ENCODE data around the gene NFE2L2. TPM values are rescaled to one million over a fixed set of nuclear protein-coding genes. Genes with fewer than 3 reads are reported as not detected.
A peak's percentile ranks its signal among the peaks of the same experiment; 100 is the strongest.

The NFE2L2 gene
- 104 TPM for total RNA-seq (2021; ENCODE audit: unreplicated experiment)
- 58.2 TPM for polyA plus RNA-seq (2012; ENCODE audit: insufficient read length)
- percentile 98 among the genes with signal in this experiment for Bru-seq, nascent RNA
- BruChase-seq, experiment 1, labeled RNA remaining after a 2-hour chase = percentile 98 among the genes with signal in this experiment
- percentile 95 among the genes with signal in this experiment for BruChase-seq, experiment 2, labeled RNA remaining after a 6-hour chase
- long read RNA-seq, transcript NFE2L2-210 (2 exons, 521 nt) = minor isoform, 8 of 274 reads
- long read RNA-seq, transcript NFE2L2-202 (5 exons, 2,651 nt) = minor isoform, 18 of 274 reads
- long read RNA-seq, transcript NFE2L2-201 (5 exons, 2,853 nt) = major isoform, 220 of 274 reads
- long read RNA-seq, partial matches to known transcripts = 12 of 274 reads
- long read RNA-seq, other reads (novel, unspliced or antisense) = 16 of 274 reads

GRCh38 chr2:177264693-177265587 lies at the start of gene NFE2L2:
Gene NFE2L2 (minus strand): TSS chr2:177264727. CDS start chr2:177264576, 151 bp downstream.
- Histone ChIP-seq H3K4me1 (ENCODE audit: control insufficient read depth, insufficient read depth, low read length) (peaks cover 49% of the 10 kb centered on the region), H3K36me3 (ENCODE audit: control insufficient read depth, insufficient read depth, low read length) (peaks cover 6% of the 10 kb centered on the region; the same call in 1 of the 2 replicates), H3K27me3 (ENCODE audit: control insufficient read depth, insufficient read depth, low read length) (no peaks in the 10 kb centered on the region), H3K4me3 (ENCODE audit: low read depth in 2 of 2, low read length in 2 of 2) (peak within 1 kb of the TSS; percentile 69 to 75), H3K27ac (ENCODE audit: low read length) (peak within 1 kb of the TSS; percentile 99), H3K9me3 (ENCODE audit: control insufficient read depth, insufficient read depth, low read depth, low read length) (no peaks in the 10 kb centered on the region)
- in situ Hi-C loops (cut with HindIII; ENCODE audit: low pct_unique_long_range_greater_than_20kb, low sequenced_read_pairs) = no loop called here
- DNase-seq (ENCODE audit: low read depth, low spot score) (no peak), ATAC-seq (peak; percentile 83)
- BruUV-seq (replicated peaks) = TSS peak; percentile 97
- ChIA-PET POLR2A (interaction anchor here (0.5 to 2.6 kb wide), 9 partner anchors 9 to 200 kb away, joined by 3 to 15 read pairs (median 4); no protein-coding TSS in a partner anchor), CTCF (no interaction called here)
- intact Hi-C loops (cut with micrococcal nuclease; ENCODE audit: unreplicated experiment) = no loop called here
- TF ChIP-seq REST (IDR thresholded peaks at IDR 0.05; ENCODE audit: insufficient read depth in 1 of 2, low read depth in 2 of 2, low read length in 1 of 2) = peak; percentile 40 to 48; a peak in 1 of 4 replicates
- 0 out of 2 replicates have a peak, but pooled peaks have one; percentile 63 for TF ChIP-seq SIN3A (IDR thresholded peaks at IDR 0.05; ENCODE audit: borderline replicate concordance, insufficient read depth, low read depth, low read length)
- TF ChIP-seq POLR2AphosphoS5 (IDR thresholded peaks at IDR 0.05; ENCODE audit: low read depth, low read length) = peak; percentile 78; the same call in 1 of the 2 replicates
- peak; percentile 72; the same call in 1 of the 2 replicates for TF ChIP-seq TCF7L2 (IDR thresholded peaks at IDR 0.05; ENCODE audit: low read depth, low read length)
- peak; percentile 71 for TF ChIP-seq CTCF (IDR thresholded peaks at IDR 0.05)

- DNase-seq (ENCODE audit: low read depth, low spot score) (no peak), ATAC-seq (no peak)
- no TSS peak for BruUV-seq (replicated peaks)
- Histone ChIP-seq H3K27me3 (ENCODE audit: control insufficient read depth, insufficient read depth, low read length) (no peaks in the 10 kb centered on the region), H3K36me3 (ENCODE audit: control insufficient read depth, insufficient read depth, low read length) (no peaks in the 10 kb centered on the region; the same call in 1 of the 2 replicates), H3K4me3 (ENCODE audit: low read depth in 2 of 2, low read length in 2 of 2) (no peak overlapping the region), H3K27ac (ENCODE audit: low read length) (no peak overlapping the region), H3K9me3 (ENCODE audit: control insufficient read depth, insufficient read depth, low read depth, low read length) (no peaks in the 10 kb centered on the region), H3K4me1 (ENCODE audit: control insufficient read depth, insufficient read depth, low read length) (no peaks in the 10 kb centered on the region)
- ChIA-PET CTCF (no interaction called here), POLR2A (no interaction called here)
- in situ Hi-C loops (cut with HindIII; ENCODE audit: low pct_unique_long_range_greater_than_20kb, low sequenced_read_pairs) (no loop called here), intact Hi-C loops (cut with micrococcal nuclease; ENCODE audit: unreplicated experiment) (no loop called here)
- TF ChIP-seq REST (IDR thresholded peaks at IDR 0.05; ENCODE audit: insufficient read depth in 1 of 2, low read depth in 2 of 2, low read length in 1 of 2) = no peak
- no peak for TF ChIP-seq CTCF (IDR thresholded peaks at IDR 0.05)
- no peak for TF ChIP-seq SIN3A (IDR thresholded peaks at IDR 0.05; ENCODE audit: borderline replicate concordance, insufficient read depth, low read depth, low read length)
- TF ChIP-seq POLR2AphosphoS5 (IDR thresholded peaks at IDR 0.05; ENCODE audit: low read depth, low read length) = no peak
- no peak for TF ChIP-seq TCF7L2 (IDR thresholded peaks at IDR 0.05; ENCODE audit: low read depth, low read length)
Observed at GRCh38 chr2:177314194-177314593, 49.7 kb upstream of the NFE2L2 start.

Measured in Panc1 (cell line).